Spleen (tissue), 7 donors: Measurements from ENCODE around the gene SELENOS.

ENCODE experiments used
- CTCF ChIP-seq, 11 experiments: fragments of 200-600 bp in 7 of 11; fragments of 450-650 bp in 4 of 11; sonication (generic) in 4 of 11; IDR thresholded peaks in 8 of 11; conservative IDR thresholded peaks in 3 of 11; 1 replicate in 7 of 11; 2 replicates in 4 of 11; pipeline versions ENCODE4 v1.4.0 to v1.8.0; 2016 to 2021; ENCODE audit warnings: antibody characterized with exemption in 11 of 11, inconsistent platforms in 4 of 11, mild to moderate bottlenecking in 1 of 11
- POLR2A ChIP-seq, 3 donors: fragments of 450-650 bp; IDR thresholded peaks; one replicate each; pipeline ENCODE4 v1.5.1; 2017; ENCODE audit warnings: antibody characterized with exemption in 3 of 3, mild to moderate bottlenecking in 1 of 3
- POLR2AphosphoS5 ChIP-seq, 3 donors: sonication (generic); formaldehyde crosslinking; IDR thresholded peaks; one replicate each; pipeline ENCODE4 v1.5.1; 2017; ENCODE audit warnings: antibody characterized with exemption in 3 of 3
- donor health status: DM: no; HTN: no; CAD: no; lungs with moderate emphysema.
- donor health status: DM: no; HTN: no; CAD: no.
- donor health status: DM: no; HTN: no; CAD: no.

GRCh38 chr15:101267320-101268104 is 9.8 kb downstream of the SELENOS start:
- TF ChIP-seq CTCF (IDR thresholded peaks at IDR 0.05 in 8 of 11, conservative IDR thresholded peaks at IDR 0.05 in 3 of 11) (no peak), POLR2A (IDR thresholded peaks at IDR 0.05) (no peak), POLR2AphosphoS5 (IDR thresholded peaks at IDR 0.05) (peak; percentile 58 to 76 (median 70))
